Neural cell (in vitro differentiated cells): ENCODE measurements around the gene SNRNP200.

Source experiments
- CTCF ChIP-seq: fragments of 450-650 bp; IDR thresholded peaks from 2 replicates; pipeline ENCODE4 v1.5.1; 2014; ENCODE audit warnings: antibody characterized with exemption, mild to moderate bottlenecking, moderate library complexity; ENCODE audit not compliant: poor library complexity, severe bottlenecking
- EZH2 ChIP-seq: fragments of 200-600, 300-800 bp; shearing (Covaris generic), sonication (generic); IDR thresholded peaks from 2 replicates; pipeline ENCODE4 v1.6.1; 2014; ENCODE audit warnings: antibody characterized with exemption, low read length, borderline replicate concordance, mild to moderate bottlenecking; ENCODE audit not compliant: insufficient read depth, poor library complexity, severe bottlenecking
- POLR2AphosphoS5 ChIP-seq: IDR thresholded peaks from 2 replicates; pipeline ENCODE4 v1.6.1; 2012
- TAF1 ChIP-seq: IDR thresholded peaks from 2 replicates; pipeline ENCODE4 v1.6.1; 2012; ENCODE audit warnings: low read depth

GRCh38 chr2:96336104-96336775 lies 30.9 kb upstream of the SNRNP200 start:
- TF ChIP-seq TAF1 = no peak
- no peak for TF ChIP-seq CTCF
- no peak for TF ChIP-seq POLR2AphosphoS5
- TF ChIP-seq EZH2 = no peak
